HUES6 (cell line): ENCODE measurements around the gene KATNB1.

Experiments
- H3K27ac ChIP-seq: 2 replicates; pipeline ENCODE4 v1.7.0; 2013; ENCODE audit warnings: low read depth, mild to moderate bottlenecking, low read length, inconsistent platforms
- H3K27me3 ChIP-seq: 2 replicates; pipeline ENCODE4 v1.6.1; 2013; ENCODE audit warnings: low read length; ENCODE audit not compliant: control insufficient read depth, insufficient read depth
- H3K36me3 ChIP-seq: 2 replicates; pipeline ENCODE4 v1.6.1; 2013; ENCODE audit warnings: low read length; ENCODE audit not compliant: control insufficient read depth, insufficient read depth
- H3K4me1 ChIP-seq: 2 replicates; pipeline ENCODE4 v1.6.1; 2013; ENCODE audit warnings: low read length; ENCODE audit not compliant: control insufficient read depth, insufficient read depth
- H3K4me3 ChIP-seq: 2 replicates; pipeline ENCODE4 v1.5.1; 2013; ENCODE audit warnings: low read depth, low read length
- H3K9ac ChIP-seq: one replicate; pipeline ENCODE4 v1.6.1; 2013; ENCODE audit warnings: mild to moderate bottlenecking, low read length
- H3K9me3 ChIP-seq: 2 replicates; pipeline ENCODE4 v1.6.1; 2013; ENCODE audit warnings: low read depth, low read length; ENCODE audit not compliant: control insufficient read depth, insufficient read depth

KATNB1 gene

DNA sequence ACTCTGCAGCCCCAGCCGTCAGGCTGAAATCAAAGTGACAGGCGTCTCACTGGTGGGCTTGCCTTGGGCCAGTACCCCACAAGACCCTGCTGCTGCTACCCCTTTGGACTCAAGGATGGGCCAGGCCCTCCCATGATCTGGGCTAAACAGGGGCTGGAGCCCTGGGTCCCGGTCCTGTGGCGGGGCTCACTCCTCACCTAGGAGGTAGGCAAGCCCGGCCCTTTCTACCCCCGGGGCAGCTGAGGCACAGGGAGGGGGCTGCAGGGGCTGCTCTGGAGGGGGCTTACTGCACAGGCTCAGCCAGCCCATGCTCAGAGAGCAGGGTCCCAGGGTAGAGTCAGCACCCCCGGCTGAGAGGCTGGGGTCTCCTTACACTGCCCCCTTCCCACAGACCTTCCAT lies 23.6 kb downstream of the KATNB1 start:
- no peaks in the 10 kb centered on the region for H3K9me3 ChIP-seq
- peaks cover 56% of the 10 kb centered on the region for H3K36me3 ChIP-seq
- H3K9ac ChIP-seq, result no peak overlapping the region
- H3K27ac ChIP-seq, result 0 out of 2 replicates have a peak overlapping the region, but pooled peaks have one; percentile 49
- no peaks in the 10 kb centered on the region for H3K27me3 ChIP-seq
- no peak overlapping the region for H3K4me3 ChIP-seq
- peaks cover 35% of the 10 kb centered on the region for H3K4me1 ChIP-seq

DNA sequence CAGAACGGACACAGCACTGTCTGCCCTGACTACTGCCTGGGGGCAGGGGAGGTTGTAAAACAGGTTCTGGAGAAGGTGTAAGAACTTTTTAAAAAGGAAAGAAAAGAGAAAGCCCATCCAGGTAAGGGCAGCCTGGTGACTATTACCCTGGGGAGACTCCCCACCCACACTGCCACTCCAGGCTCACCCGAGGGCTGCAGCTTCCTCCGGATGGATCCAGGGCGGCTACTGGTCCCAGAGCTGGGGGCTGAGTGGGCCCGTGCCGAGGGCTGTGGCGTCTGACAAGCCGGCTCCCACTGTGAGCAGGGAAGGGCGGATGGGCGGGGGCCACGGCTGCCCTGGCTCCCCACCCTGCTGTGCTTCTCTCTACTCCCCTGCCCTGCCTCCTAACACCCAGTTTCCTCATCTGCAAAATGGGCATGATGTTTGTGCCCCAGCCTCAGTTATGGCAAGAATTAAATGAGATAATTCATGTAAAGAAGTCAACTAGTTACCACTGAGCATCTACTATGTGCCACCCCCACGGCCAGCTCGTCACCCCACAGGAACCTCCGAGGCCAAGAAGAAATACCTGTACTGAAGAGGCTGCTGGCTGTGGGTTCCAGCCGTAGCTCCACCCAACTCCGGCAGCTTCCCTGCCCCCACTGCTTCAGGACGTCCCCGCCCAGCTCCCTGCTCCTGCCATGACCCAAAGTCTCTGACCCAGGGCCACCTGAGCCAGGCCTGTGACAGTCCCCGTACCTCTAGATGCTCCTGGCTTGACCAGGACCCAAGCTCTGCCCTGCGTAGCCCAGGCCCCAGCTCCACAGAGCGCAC lies 24.2 kb downstream of the KATNB1 start:
- Histone ChIP-seq H3K9ac (no peak overlapping the region), H3K27ac (0 out of 2 replicates have a peak overlapping the region, but pooled peaks have one; percentile 49), H3K4me3 (no peak overlapping the region), H3K4me1 (peaks cover 39% of the 10 kb centered on the region), H3K27me3 (no peaks in the 10 kb centered on the region), H3K36me3 (peaks cover 50% of the 10 kb centered on the region), H3K9me3 (no peaks in the 10 kb centered on the region)

DNA sequence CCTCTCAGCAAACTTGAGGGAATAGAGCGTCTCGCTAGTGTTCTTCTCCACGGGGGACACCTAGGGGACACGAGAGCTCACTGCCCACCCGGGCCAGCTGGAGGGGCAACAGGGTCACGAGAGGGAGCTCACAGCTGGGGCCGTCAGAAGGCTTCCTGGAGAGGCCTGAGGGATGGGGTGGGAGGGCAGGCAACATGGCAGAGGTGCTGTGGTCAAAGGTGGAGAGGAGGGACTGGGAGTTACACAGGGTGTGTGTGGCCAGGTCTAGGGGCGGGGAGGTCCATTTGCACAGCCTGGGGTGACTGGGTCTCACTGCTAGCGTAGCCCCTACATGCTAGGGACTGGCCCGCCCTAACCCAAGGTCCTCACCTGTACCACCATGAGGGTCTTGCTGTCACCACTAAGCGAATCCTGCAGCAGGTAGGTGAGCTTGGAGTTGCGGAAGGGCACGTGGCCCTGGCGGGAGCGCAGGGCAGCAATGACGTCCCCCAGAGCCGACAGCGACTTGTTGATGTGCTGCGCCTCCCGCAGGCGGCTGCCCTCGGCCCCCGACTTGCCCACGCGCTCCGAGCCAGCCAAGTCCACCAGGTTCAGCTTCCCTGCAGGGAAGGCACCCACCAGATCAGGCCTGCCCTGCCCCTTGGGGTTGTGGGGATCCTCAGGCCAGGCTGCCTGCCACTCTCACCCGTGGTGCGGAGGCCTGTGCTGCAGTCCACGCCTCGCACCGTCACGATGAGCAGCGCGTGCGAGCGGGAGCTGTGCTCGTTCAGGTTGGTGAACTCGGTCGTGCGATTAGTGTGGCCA lies 25.0 kb downstream of the KATNB1 start:
- Histone ChIP-seq H3K27ac (no peak overlapping the region), H3K4me1 (peaks cover 44% of the 10 kb centered on the region), H3K9ac (no peak overlapping the region), H3K9me3 (no peaks in the 10 kb centered on the region), H3K27me3 (no peaks in the 10 kb centered on the region), H3K36me3 (peaks cover 42% of the 10 kb centered on the region), H3K4me3 (no peak overlapping the region)

DNA sequence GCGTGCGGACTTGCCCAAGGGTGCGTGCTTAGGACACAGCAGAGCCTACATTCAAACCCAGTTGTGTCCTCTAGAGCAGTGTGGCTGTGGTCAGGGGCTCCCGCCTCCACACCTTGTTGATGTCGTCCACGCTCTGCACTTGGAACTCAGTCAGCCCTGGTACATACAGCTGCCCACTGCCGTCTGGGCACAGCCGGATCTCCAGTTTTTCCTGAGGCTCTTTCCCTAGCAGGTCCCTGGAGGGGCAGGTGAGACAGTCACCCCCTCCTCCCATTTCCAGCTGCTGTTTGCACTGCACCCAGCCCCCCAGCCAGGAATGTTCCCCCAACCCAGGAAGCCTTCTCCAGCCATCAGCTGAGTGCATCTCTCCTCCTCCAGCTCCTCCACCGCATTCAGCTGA lies 25.7 kb downstream of the KATNB1 start:
- H3K27me3 ChIP-seq, result no peaks in the 10 kb centered on the region
- H3K36me3 ChIP-seq, result peaks cover 35% of the 10 kb centered on the region; the same call in 1 of the 2 replicates

DNA sequence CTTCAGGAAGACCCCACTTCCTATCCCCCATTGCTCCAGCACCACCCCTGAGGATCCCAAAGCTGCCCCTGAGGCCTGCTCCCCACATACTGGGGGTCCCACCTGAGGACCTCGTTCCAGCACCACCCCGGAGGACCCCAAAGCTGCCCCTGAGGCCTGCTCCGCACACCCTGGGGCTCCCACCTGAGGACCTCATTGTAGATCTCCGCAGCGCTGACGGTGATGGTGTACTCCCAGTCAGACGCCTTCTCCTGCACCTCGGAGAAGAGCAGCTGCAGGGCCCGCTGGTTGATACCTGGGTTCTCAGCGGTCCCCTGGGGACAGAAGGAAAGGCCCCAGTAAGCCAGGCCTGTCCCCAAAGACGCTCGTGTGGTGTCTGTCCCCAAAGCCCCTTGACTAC lies 26.4 kb downstream of the KATNB1 start:
- H3K9ac ChIP-seq, result no peak overlapping the region
- H3K9me3 ChIP-seq, result no peaks in the 10 kb centered on the region
- peaks cover 44% of the 10 kb centered on the region for H3K4me1 ChIP-seq
- H3K4me3 ChIP-seq, result no peak overlapping the region
- H3K27ac ChIP-seq, result no peak overlapping the region
- H3K36me3 ChIP-seq, result peaks cover 28% of the 10 kb centered on the region; the same call in 1 of the 2 replicates
- H3K27me3 ChIP-seq, result no peaks in the 10 kb centered on the region

More for the DNA sequence above, 25.7 kb downstream of the KATNB1 start:
- no peak overlapping the region for H3K27ac ChIP-seq
- peaks cover 44% of the 10 kb centered on the region for H3K4me1 ChIP-seq
- H3K9ac ChIP-seq, result no peak overlapping the region
- H3K9me3 ChIP-seq, result no peaks in the 10 kb centered on the region
- no peak overlapping the region for H3K4me3 ChIP-seq

DNA sequence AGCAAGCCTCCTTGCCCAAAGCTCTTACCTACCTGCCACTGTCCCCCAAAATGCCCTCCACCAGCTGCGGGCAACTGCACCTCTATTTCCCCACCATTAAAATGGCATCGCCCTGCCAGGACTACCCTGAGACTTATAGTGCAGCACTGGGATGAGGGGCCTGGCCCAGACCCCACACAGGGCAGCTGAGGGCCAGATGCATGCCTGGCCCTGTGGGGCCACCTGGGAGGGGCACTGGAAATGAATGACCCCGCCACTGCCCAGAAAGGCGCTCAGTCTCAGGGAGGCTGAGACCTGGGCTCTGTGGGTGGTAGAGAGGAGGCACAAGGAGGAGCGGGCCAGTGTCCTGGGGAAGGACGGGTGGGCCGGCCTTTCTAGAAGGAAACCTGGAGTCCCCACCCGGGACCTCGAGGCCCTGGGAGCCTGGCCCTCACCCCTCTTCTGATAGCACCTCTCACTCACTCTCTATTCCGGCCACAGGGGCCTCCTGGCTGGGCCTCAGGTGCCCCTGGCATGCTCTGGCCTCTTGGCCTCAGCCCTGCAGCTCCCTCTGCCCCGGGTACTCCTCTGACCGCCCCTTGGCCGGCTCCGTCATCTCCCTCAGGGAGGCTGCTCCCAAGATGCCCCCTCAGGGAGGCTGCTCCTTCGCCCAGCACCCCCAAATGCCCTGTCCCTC lies 26.9 kb downstream of the KATNB1 start:
- Histone ChIP-seq H3K9me3 (no peaks in the 10 kb centered on the region), H3K27ac (no peak overlapping the region), H3K36me3 (peaks cover 28% of the 10 kb centered on the region; the same call in 1 of the 2 replicates), H3K4me3 (no peak overlapping the region), H3K4me1 (peaks cover 42% of the 10 kb centered on the region), H3K27me3 (no peaks in the 10 kb centered on the region), H3K9ac (no peak overlapping the region)

DNA sequence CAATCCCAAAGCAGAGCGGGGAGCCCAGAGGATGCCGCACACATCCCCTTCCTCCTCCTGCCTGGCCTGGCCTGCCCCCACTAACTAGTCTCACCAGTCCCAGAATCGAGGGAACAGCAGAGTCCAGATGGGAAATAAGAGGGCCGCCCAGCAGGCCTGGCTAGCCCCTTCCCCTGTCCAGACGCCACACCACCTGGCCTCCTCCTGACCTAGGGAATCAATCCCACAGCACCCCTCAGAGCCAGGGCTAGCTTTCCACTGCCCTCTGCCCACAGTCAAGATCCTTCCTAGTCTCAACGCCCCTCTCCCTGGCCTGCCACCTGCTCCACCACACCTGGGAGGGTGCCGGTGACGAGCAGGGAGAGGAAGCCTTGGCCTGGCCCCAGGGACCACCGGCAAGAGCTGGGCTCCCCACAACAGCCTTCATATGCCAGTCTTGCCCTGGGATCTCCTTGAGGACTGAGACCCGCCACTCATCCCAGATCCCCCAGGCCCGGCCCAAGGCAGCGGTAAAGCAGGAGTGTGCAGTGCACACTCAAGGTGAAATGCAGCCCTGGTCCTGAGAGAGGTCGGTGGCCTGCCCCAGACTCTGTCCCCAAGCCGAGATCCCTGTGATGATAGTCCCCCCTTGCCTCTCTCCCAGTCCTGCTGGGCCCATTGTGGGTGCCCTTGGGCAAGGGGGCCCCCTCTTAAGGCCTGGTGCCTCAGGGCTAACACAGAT lies 27.9 kb downstream of the KATNB1 start:
- no peaks in the 10 kb centered on the region for H3K9me3 ChIP-seq
- no peak overlapping the region for H3K4me3 ChIP-seq
- peaks cover 23% of the 10 kb centered on the region; the same call in 1 of the 2 replicates for H3K36me3 ChIP-seq
- H3K4me1 ChIP-seq, result peaks cover 36% of the 10 kb centered on the region
- H3K9ac ChIP-seq, result no peak overlapping the region
- H3K27me3 ChIP-seq, result no peaks in the 10 kb centered on the region
- H3K27ac ChIP-seq, result no peak overlapping the region

DNA sequence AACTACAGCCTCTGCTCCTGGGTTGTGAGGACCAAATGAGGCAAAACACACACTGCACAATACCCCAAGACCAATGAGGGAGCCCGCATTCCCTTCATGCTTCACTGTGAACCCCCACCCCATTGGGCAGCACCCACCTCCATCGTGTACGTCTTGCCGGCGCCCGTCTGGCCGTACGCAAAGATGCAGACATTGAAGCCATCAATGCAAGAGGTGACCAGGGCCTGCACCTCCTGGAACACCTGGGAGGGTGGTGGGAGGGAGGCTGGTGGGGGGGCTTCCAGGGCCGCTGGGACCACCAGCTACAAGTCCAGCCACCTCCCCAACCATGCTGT lies 28.4 kb downstream of the KATNB1 start:
- Histone ChIP-seq H3K9ac (no peak overlapping the region), H3K9me3 (no peaks in the 10 kb centered on the region), H3K4me1 (peaks cover 31% of the 10 kb centered on the region), H3K27ac (no peak overlapping the region), H3K27me3 (no peaks in the 10 kb centered on the region), H3K4me3 (no peak overlapping the region), H3K36me3 (peaks cover 21% of the 10 kb centered on the region; the same call in 1 of the 2 replicates)

DNA sequence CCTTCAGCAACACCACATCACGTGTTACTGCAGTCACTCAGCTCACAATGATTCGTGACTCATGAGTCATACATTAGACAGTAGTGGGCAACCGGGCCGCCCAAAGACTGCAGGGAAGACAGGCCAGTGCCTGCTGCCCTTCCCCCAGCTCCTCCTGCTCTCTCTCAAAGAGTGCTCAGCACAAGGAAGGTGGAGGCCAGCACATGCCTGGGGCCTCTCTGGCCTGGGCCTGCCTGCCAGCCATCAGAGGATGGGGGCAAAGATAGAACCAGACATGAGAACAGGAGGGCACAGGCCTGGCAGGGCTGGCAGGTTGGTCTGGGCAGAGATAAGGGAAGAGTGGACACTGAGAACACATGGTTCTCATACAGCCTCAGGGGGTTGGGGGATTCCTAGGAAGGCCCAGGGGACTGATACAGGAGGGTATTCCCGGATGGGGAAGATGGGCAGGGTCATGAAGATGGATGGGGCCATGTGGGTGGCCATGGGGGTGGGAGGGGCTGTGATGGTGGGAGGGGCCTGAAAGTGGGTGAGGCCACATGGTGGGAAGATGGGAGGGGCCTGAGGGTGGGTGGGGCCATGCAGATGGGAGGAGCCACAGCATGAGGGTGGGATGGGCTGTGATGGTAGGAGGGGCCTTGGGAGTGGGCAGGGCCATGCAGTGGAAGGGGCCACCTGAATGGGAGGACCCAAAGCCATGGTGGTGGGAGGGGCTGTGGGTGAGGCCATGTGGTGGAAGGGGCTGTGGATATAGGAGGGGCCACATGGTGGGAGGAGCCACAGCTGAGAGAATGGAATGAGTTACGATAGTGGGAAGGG lies 29.0 kb downstream of the KATNB1 start:
- Histone ChIP-seq H3K36me3 (peaks cover 21% of the 10 kb centered on the region; the same call in 1 of the 2 replicates), H3K9ac (no peak overlapping the region), H3K27me3 (no peaks in the 10 kb centered on the region), H3K4me1 (peaks cover 25% of the 10 kb centered on the region), H3K9me3 (no peaks in the 10 kb centered on the region), H3K27ac (no peak overlapping the region), H3K4me3 (no peak overlapping the region)
